ENCODE results near the gene CD44. TPM values are rescaled to one million over a fixed set of nuclear protein-coding genes. Genes with fewer than 3 reads are reported as not detected.
A peak's percentile ranks its signal among the peaks of the same experiment; 100 is the strongest.

CD44 gene
- total RNA-seq, 1 experiment from 2014 or later = 6.1 TPM

GRCh38 chr11:35185696-35186095 is 46.7 kb downstream of the CD44 start:
- Histone ChIP-seq H2BK12ac (ENCODE audit: insufficient read length, low read depth, low read length) (no peak overlapping the region), H3K4ac (ENCODE audit: low read depth, low read length) (no peak overlapping the region), H3K27ac (ENCODE audit: insufficient read length, low read depth, low read length) (no peak overlapping the region), H4K5ac (ENCODE audit: insufficient read length, low read depth, low read length) (no peak overlapping the region), H2AK5ac (ENCODE audit: insufficient read length, low read length) (no peak overlapping the region), H3K18ac (ENCODE audit: insufficient read length, low read depth, low read length) (no peak overlapping the region), H4K20me1 (ENCODE audit: control insufficient read depth, insufficient read depth, insufficient read length) (no peaks in the 10 kb centered on the region), H3K4me2 (ENCODE audit: insufficient read depth, insufficient read length, low read length) (no peak overlapping the region), H3K14ac (ENCODE audit: insufficient read depth, low read length) (no peak overlapping the region), H3K9me3 (ENCODE audit: control insufficient read depth, low read depth, low read length) (no peaks in the 10 kb centered on the region), H3K79me1 (ENCODE audit: insufficient read depth, low read depth, low read length, poor library complexity, severe bottlenecking) (no peaks in the 10 kb centered on the region), H3K79me2 (ENCODE audit: insufficient read depth, low read length) (no peaks in the 10 kb centered on the region), H2AFZ (ENCODE audit: low read length) (no peak overlapping the region), H2BK5ac (ENCODE audit: insufficient read length, low read length) (no peak overlapping the region), H4K91ac (ENCODE audit: insufficient read length, low read depth, low read length) (no peak overlapping the region), H3K9ac (ENCODE audit: extremely low read depth, insufficient read length, low read length) (no peak overlapping the region), H3K23ac (ENCODE audit: insufficient read length, low read depth, low read length) (no peak overlapping the region), H3K56ac (ENCODE audit: insufficient read length, low read depth, low read length) (no peak overlapping the region), H2BK120ac (ENCODE audit: low read depth, low read length, poor library complexity, severe bottlenecking) (no peak overlapping the region), H4K8ac (replicated peaks; ENCODE audit: insufficient read length, low read depth, low read length) (no peak overlapping the region), H3K4me1 (ENCODE audit: insufficient read depth, low read length) (no peaks in the 10 kb centered on the region), H3T11ph (ENCODE audit: low read length) (no peak overlapping the region), H3K27me3 (ENCODE audit: insufficient read depth, low read length) (no peaks in the 10 kb centered on the region), H2BK20ac (ENCODE audit: low read depth, low read length, poor library complexity, severe bottlenecking) (no peak overlapping the region), H3K23me2 (ENCODE audit: insufficient read length, low read depth, low read length, poor library complexity, severe bottlenecking) (no peaks in the 10 kb centered on the region), H2BK15ac (ENCODE audit: low read depth, low read length) (no peak overlapping the region)
- no CpG with 5 or more reads among the region's 2 CpGs for WGBS (ENCODE audit: extremely low coverage, insufficient read length, low lambda C conversion rate)
- no peak overlapping the region for H3K4me3 Mint-ChIP-seq
- H3K27ac Mint-ChIP-seq = peak overlapping the region in 1 of 3 experiments; percentile 71; a peak in 1 of 7 replicates
- no peaks in the 10 kb centered on the region; a peak in 1 of 5 replicates for H3K9me3 Mint-ChIP-seq
- no peaks in the 10 kb centered on the region for H3K27me3 Mint-ChIP-seq (ENCODE audit: low read depth)
- H3K36me3 Mint-ChIP-seq (ENCODE audit: insufficient read depth in 1 of 3, low read depth in 3 of 3) = no peaks in the 10 kb centered on the region
- peaks cover 7 to 9% of the 10 kb centered on the region in 2 experiments for H3K4me1 Mint-ChIP-seq
- no peak for TF ChIP-seq CTCF (conservative IDR thresholded peaks at IDR 0.05)
- no peak for DNase-seq
